ENCODE data around the gene FASTK. TPM values are rescaled to one million over a fixed set of nuclear protein-coding genes. Genes with fewer than 3 reads are reported as not detected.

The FASTK gene
- total and polyA plus RNA-seq, 10 donors = 72.9 to 183 (median 85.5) TPM

- TF ChIP-seq POLR2AphosphoS5 (IDR thresholded peaks at IDR 0.05) (no peak), POLR2A (IDR thresholded peaks at IDR 0.05) (no peak), CTCF (IDR thresholded peaks at IDR 0.05 in 8 of 11, conservative IDR thresholded peaks at IDR 0.05 in 3 of 11) (no peak)
- 63 to 83% (median 77%) methylated on average over 22 of the region's 22 CpGs for WGBS, 5 donors
- intact Hi-C loops (cut with DNase I; ENCODE audit: low total_unique reads) = loop anchor here (5.0 to 10.0 kb wide), 2 partner anchors 47 to 179 kb away; no protein-coding TSS in a partner anchor
- H3K4me1 ChIP-seq = peaks cover 0 to 10% (median 3%) of the 10 kb centered on the region in 6 donors
- H3K4me3 ChIP-seq = peak overlapping the region in 5 of 8 donors; percentile 6 to 39 (median 22)
- H3K27ac ChIP-seq = no peak overlapping the region
- no peaks in the 10 kb centered on the region for H3K9me3 ChIP-seq
- H3K36me3 ChIP-seq = peaks cover 0 to 94% (median 39%) of the 10 kb centered on the region in 6 donors
- no peak for DNase-seq
- H3K27me3 ChIP-seq (replicated peaks in 1 of 7) = no peaks in the 10 kb centered on the region
These were observed 44.8 kb upstream of the FASTK start for GRCh38 chr7:151125470-151125845.

- Histone ChIP-seq H3K4me1 (peaks cover 0 to 10% (median 3%) of the 10 kb centered on the region in 6 donors), H3K9me3 (no peaks in the 10 kb centered on the region), H3K36me3 (peaks cover 0 to 94% (median 40%) of the 10 kb centered on the region in 6 donors), H3K27me3 (replicated peaks in 1 of 7) (no peaks in the 10 kb centered on the region), H3K4me3 (peak overlapping the region in 1 of 8 donors; percentile 39), H3K27ac (no peak overlapping the region)
- WGBS, 5 donors = 75 to 94% (median 86%) methylated on average over 14 of the region's 14 CpGs
- no peak for DNase-seq
- intact Hi-C loops (cut with DNase I; ENCODE audit: low total_unique reads) = loop anchor here (5.0 to 10.0 kb wide), 2 partner anchors 47 to 180 kb away; no protein-coding TSS in a partner anchor
- no peak for TF ChIP-seq CTCF (IDR thresholded peaks at IDR 0.05 in 8 of 11, conservative IDR thresholded peaks at IDR 0.05 in 3 of 11)
- TF ChIP-seq POLR2A (IDR thresholded peaks at IDR 0.05) = no peak
- TF ChIP-seq POLR2AphosphoS5 (IDR thresholded peaks at IDR 0.05) = no peak
These were observed 44.3 kb upstream of the FASTK start for GRCh38 chr7:151124899-151125399.

- Histone ChIP-seq H3K4me3 (no peak overlapping the region), H3K9me3 (no peaks in the 10 kb centered on the region), H3K27ac (no peak overlapping the region), H3K27me3 (replicated peaks in 1 of 7) (no peaks in the 10 kb centered on the region), H3K4me1 (peaks cover 0 to 10% (median 3%) of the 10 kb centered on the region in 6 donors), H3K36me3 (peaks cover 0 to 94% (median 42%) of the 10 kb centered on the region in 6 donors)
- no peak for TF ChIP-seq POLR2A (IDR thresholded peaks at IDR 0.05)
- TF ChIP-seq POLR2AphosphoS5 (IDR thresholded peaks at IDR 0.05) = no peak
- TF ChIP-seq CTCF (IDR thresholded peaks at IDR 0.05 in 8 of 11, conservative IDR thresholded peaks at IDR 0.05 in 3 of 11) = no peak
- intact Hi-C loops (cut with DNase I; ENCODE audit: low total_unique reads) = loop anchor here (10.0 kb wide), 1 partner anchor 180 kb away; no protein-coding TSS in a partner anchor
- DNase-seq = no peak
- WGBS, 5 donors = 88 to 97% (median 92%) methylated on average over 6 to 7 of the region's 7 CpGs
These were observed 43.9 kb upstream of the FASTK start for GRCh38 chr7:151124481-151124880.

GRCh38 chr7:151123822-151124464 is 43.3 kb upstream of the FASTK start:
- Histone ChIP-seq H3K4me1 (peaks cover 0 to 10% (median 3%) of the 10 kb centered on the region in 6 donors), H3K4me3 (no peak overlapping the region), H3K27ac (no peak overlapping the region), H3K36me3 (peaks cover 0 to 94% (median 43%) of the 10 kb centered on the region in 6 donors), H3K27me3 (replicated peaks in 1 of 7) (no peaks in the 10 kb centered on the region), H3K9me3 (no peaks in the 10 kb centered on the region)
- intact Hi-C loops (cut with DNase I; ENCODE audit: low total_unique reads) = loop anchor here (10.0 kb wide), 1 partner anchor 181 kb away; no protein-coding TSS in a partner anchor
- 29 to 56% (median 50%) methylated on average over 17 to 24 of the region's 24 CpGs for WGBS, 5 donors
- peak in 2 of 3 donors; percentile 37 to 59 for TF ChIP-seq POLR2AphosphoS5 (IDR thresholded peaks at IDR 0.05)
- TF ChIP-seq POLR2A (IDR thresholded peaks at IDR 0.05) = no peak
- TF ChIP-seq CTCF (IDR thresholded peaks at IDR 0.05 in 8 of 11, conservative IDR thresholded peaks at IDR 0.05 in 3 of 11) = peak; percentile 82 to 99 (median 95)
- peak; percentile 93 for DNase-seq
